Endothelial cell of umbilical vein (primary cell): Measurements from ENCODE around the gene GABARAP. TPM values are rescaled to one million over a fixed set of nuclear protein-coding genes. Genes with fewer than 3 reads are reported as not detected.

Source experiments
- BruUV-seq: library from RNA; stranded (reverse); fragments of 400-500 nt; replicated peaks from 2 replicates; lab custom pipeline; 2021; lab: Mats Ljungman, UMichigan
- CTCF ChIA-PET: fragments of 300-600, 350-600 bp; sonication (Branson Sonifier 250); formaldehyde crosslinking; loops from one replicate; lab custom pipeline; 2021; ENCODE audit warnings: antibody characterized with exemption, inconsistent platforms; lab: Charles Lee
- POLR2A ChIA-PET: fragments of 300-600, 350-600 bp; sonication (Branson Sonifier 250); formaldehyde crosslinking; loops from one replicate; lab custom pipeline; 2021; ENCODE audit warnings: antibody characterized with exemption, inconsistent platforms; lab: Charles Lee
- DNase-seq: peaks from one replicate; pipeline ENCODE4 v3.0.0-alpha.2; 2011; ENCODE audit warnings: low read depth, low spot score
- FAIRE-seq: peaks from 2 replicates; lab custom pipeline; 2011; peaks lifted over from hg19 to GRCh38; lab: Jason Lieb, UNC
- H2AFZ ChIP-seq: 2 replicates; pipeline ENCODE4 v1.6.0; 2012; ENCODE audit warnings: low read depth, low read length, control low read depth, inconsistent platforms
- H3K27ac ChIP-seq: 2 replicates; pipeline ENCODE4 v1.5.1; 2011; ENCODE audit warnings: low read depth, mild to moderate bottlenecking, control low read depth, low read length, moderate library complexity; ENCODE audit not compliant: insufficient read depth
- H3K27me3 ChIP-seq, 2 experiments: 2 replicates each; pipeline versions ENCODE4 v1.6.0 to v1.6.1; 2011; ENCODE audit warnings: low read length in 2 of 2, mixed read lengths in 1 of 2; ENCODE audit not compliant: control insufficient read depth in 2 of 2, insufficient read depth in 2 of 2
- H3K36me3 ChIP-seq, 2 experiments: 2 replicates in 1 of 2; 3 replicates in 1 of 2; pipeline ENCODE4 v1.5.1; 2011; ENCODE audit warnings: low read length in 2 of 2, mild to moderate bottlenecking in 1 of 2, moderate library complexity in 1 of 2; ENCODE audit not compliant: control insufficient read depth in 2 of 2, insufficient read depth in 2 of 2; ENCODE audit errors: extremely low read depth in 1 of 2
- H3K4me1 ChIP-seq: 3 replicates; pipeline ENCODE4 v1.5.1; 2011; ENCODE audit warnings: mild to moderate bottlenecking, low read length; ENCODE audit not compliant: control insufficient read depth, insufficient read depth; ENCODE audit errors: extremely low read depth
- H3K4me2 ChIP-seq: 2 replicates; pipeline ENCODE4 v1.6.1; 2011; ENCODE audit warnings: low read length, control low read depth, mixed read lengths; ENCODE audit not compliant: insufficient read depth
- H3K4me3 ChIP-seq, 3 experiments: fragments of 200-600 bp in 1 of 3; sonication (generic), shearing (Covaris generic) in 1 of 3; replicated peaks in 1 of 3; 2 replicates each; pipeline ENCODE4 v1.5.1; 2011 to 2016; ENCODE audit warnings: control low read depth in 3 of 3, low read length in 3 of 3, mild to moderate bottlenecking in 2 of 3, inconsistent platforms in 1 of 3, low read depth in 1 of 3, moderate library complexity in 1 of 3; ENCODE audit not compliant: insufficient read depth in 1 of 3
- H3K79me2 ChIP-seq: 2 replicates; pipeline ENCODE4 v1.6.0; 2012; ENCODE audit warnings: low read length, inconsistent platforms; ENCODE audit not compliant: control insufficient read depth, insufficient read depth
- H3K9ac ChIP-seq: replicated peaks from 2 replicates; pipeline ENCODE3; 2011; ENCODE audit warnings: low read length, control low read depth; ENCODE audit not compliant: insufficient read depth; ENCODE audit errors: extremely low read depth
- H3K9me1 ChIP-seq: replicated peaks from 3 replicates; pipeline ENCODE4 v1.6.0; 2011; ENCODE audit warnings: mild to moderate bottlenecking, low read length; ENCODE audit not compliant: control insufficient read depth, insufficient read depth; ENCODE audit errors: extremely low read depth
- H3K9me3 ChIP-seq: replicated peaks from 2 replicates; pipeline ENCODE4 v1.5.1; 2012; ENCODE audit warnings: low read length, inconsistent platforms; ENCODE audit not compliant: control insufficient read depth, insufficient read depth
- H4K20me1 ChIP-seq: replicated peaks from 2 replicates; pipeline ENCODE3; 2011; ENCODE audit warnings: mild to moderate bottlenecking, low read length; ENCODE audit not compliant: control insufficient read depth, insufficient read depth; ENCODE audit errors: extremely low read depth
- CTCF ChIP-seq, 2 donors: IDR thresholded peaks; 1 replicate in 1 of 2; 2 replicates in 1 of 2; pipeline ENCODE4 v1.5.1; 2011; ENCODE audit warnings: low read length in 2 of 2, mild to moderate bottlenecking in 2 of 2, moderate library complexity in 2 of 2, control low read depth in 1 of 2, inconsistent platforms in 1 of 2, low read depth in 1 of 2; ENCODE audit not compliant: insufficient read depth in 1 of 2; ENCODE audit errors: extremely low read depth in 1 of 2
- EZH2 ChIP-seq: IDR thresholded peaks from 2 replicates; pipeline ENCODE4 v1.6.1; 2012; ENCODE audit warnings: borderline replicate concordance, low read depth, mild to moderate bottlenecking, moderate library complexity, low read length, inconsistent platforms; ENCODE audit not compliant: severe bottlenecking
- FOS ChIP-seq: IDR thresholded peaks from 2 replicates; pipeline ENCODE4 v1.6.1; 2011; ENCODE audit warnings: mild to moderate bottlenecking, low read length, moderate library complexity, borderline replicate concordance; ENCODE audit not compliant: insufficient read depth
- GATA2 ChIP-seq: IDR thresholded peaks from 2 replicates; pipeline ENCODE4 v1.7.0; 2011; ENCODE audit warnings: low read depth, mild to moderate bottlenecking, moderate library complexity, mixed read lengths, low read length; ENCODE audit not compliant: insufficient read length, insufficient read depth
- JUN ChIP-seq: IDR thresholded peaks from 2 replicates; pipeline ENCODE4 v1.6.1; 2011; ENCODE audit warnings: borderline replicate concordance, low read depth; ENCODE audit not compliant: insufficient read length, insufficient read depth
- MYC ChIP-seq: IDR thresholded peaks from one replicate; pipeline ENCODE4 v1.6.1; 2011; ENCODE audit warnings: mild to moderate bottlenecking, low read depth, low read length
- POLR2A ChIP-seq: IDR thresholded peaks from 2 replicates; pipeline ENCODE4 v1.6.1; 2012; ENCODE audit warnings: low read depth, mild to moderate bottlenecking, control low read depth, low read length
- POLR2AphosphoS5 ChIP-seq: IDR thresholded peaks from 2 replicates; pipeline ENCODE4 v1.6.1; 2012; ENCODE audit warnings: low read depth, mild to moderate bottlenecking, control low read depth, low read length, moderate library complexity; ENCODE audit not compliant: insufficient read depth
- dilution Hi-C: fragments of 300-500 bp; cut with MboI; formaldehyde crosslinking; loops from one replicate; pipeline ENCODE4 v1.15.0; 2019; ENCODE audit warnings: low sequenced_read_pairs; ENCODE audit not compliant: extremely low pct_ligation_motif_present
- intact Hi-C: fragments of 100-400 bp; cut with micrococcal nuclease; formaldehyde crosslinking; loops from one replicate; pipeline ENCODE4 v1.10.0; 2022
- polyA plus RNA-seq, 4 experiments: library from polyadenylated mRNA; depleted of rRNA in 3 of 4; stranded (reverse) in 3 of 4; unstranded in 1 of 4; fragments of >200 nt; gene quantifications; 2 replicates each; pipeline versions ENCODE4 v1.2.1 to v1.2.3, GENCODE V29; 2011 to 2012; ENCODE audit warnings: missing spikeins in 1 of 4
- total RNA-seq: library from RNA; stranded (reverse); gene quantifications from 2 replicates; pipeline ENCODE4 v1.2.3, GENCODE V29; 2021
- TF ChIP-seq, protein P1 (sequence below): IDR thresholded peaks from 2 replicates; pipeline ENCODE4 v1.6.1; 2011; ENCODE audit not compliant: insufficient read depth, insufficient read length

GABARAP gene
- total and polyA plus RNA-seq, 2 donors (not counting 3 experiments of a cell fraction or from before 2014, with no cell fraction given), result 401 to 882 TPM

DNA sequence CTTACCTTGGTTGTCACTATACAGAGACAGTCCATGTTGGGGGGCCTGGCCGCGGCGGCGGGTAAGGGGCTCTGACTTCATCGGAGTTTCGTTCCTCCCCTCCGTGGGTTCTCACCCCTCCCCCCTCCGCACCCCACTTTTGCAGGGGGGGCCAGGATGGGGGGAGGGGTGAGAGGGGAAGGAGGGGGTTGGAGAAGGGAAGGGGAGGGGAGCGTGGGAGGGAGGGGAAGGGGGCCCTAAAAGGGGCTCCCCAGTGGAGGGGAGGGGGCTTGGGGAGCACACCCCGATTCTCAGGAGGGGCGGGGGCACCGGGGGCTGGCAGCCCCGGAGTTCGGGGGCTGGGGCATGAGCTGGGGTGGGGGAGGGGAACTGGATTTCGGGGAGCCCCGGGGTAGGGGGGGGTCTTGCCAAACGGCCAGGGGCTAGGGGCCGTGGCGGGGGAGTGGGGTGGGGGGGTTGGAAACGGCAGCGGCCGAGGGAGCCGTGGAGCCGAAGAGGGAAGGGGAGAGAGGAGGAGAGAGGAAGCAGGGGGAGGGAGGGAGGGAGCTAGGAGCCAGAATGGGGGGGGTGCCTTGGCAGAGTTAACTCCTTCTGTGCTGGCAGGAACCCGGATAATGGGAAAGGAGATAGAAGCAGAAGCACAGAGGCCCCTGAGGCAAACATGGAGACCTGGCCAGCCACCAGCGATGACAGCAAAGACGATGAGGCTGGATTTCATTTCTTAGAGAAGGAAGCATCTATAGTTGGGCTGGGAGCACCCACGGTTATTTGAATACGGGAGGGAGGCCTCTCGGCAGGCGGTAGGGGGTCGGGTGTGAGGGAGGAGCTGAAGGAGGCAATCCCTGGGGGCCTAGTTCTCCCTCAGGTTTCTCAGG lies 24.9 kb downstream of the GABARAP start:
- H3K27me3 ChIP-seq, result no peaks in the 10 kb centered on the region
- CTCF ChIA-PET, result interaction anchor here (0.6 to 1.0 kb wide), 4 partner anchors 17 to 175 kb away, joined by 3 to 4 read pairs (median 3); partner anchors contain the start of gene DVL2
- peaks cover 40% of the 10 kb centered on the region for H3K4me1 ChIP-seq
- no peak for TF ChIP-seq JUN
- TF ChIP-seq, protein P1, sequence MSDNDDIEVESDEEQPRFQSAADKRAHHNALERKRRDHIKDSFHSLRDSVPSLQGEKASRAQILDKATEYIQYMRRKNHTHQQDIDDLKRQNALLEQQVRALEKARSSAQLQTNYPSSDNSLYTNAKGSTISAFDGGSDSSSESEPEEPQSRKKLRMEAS, result no peak
- no peak for TF ChIP-seq POLR2AphosphoS5
- no peak for TF ChIP-seq MYC
- no peak for TF ChIP-seq GATA2
- no peak for TF ChIP-seq CTCF (IDR thresholded peaks at IDR 0.05; ENCODE audit: extremely low read depth in 1 of 2, insufficient read depth in 1 of 2, low read depth in 1 of 2, low read length in 2 of 2)
- TF ChIP-seq FOS, result no peak
- TF ChIP-seq POLR2A, result no peak
- no peak for TF ChIP-seq EZH2
- peaks cover 5 to 6% of the 10 kb centered on the region in 2 experiments for H3K36me3 ChIP-seq
- H3K27ac ChIP-seq, result no peak overlapping the region
- peak overlapping the region; percentile 52 to 56 (median 54) for H3K4me3 ChIP-seq
- no peaks in the 10 kb centered on the region for H4K20me1 ChIP-seq
- POLR2A ChIA-PET, result interaction anchor here (0.6 to 1.4 kb wide), 3 partner anchors 22 to 196 kb away, joined by 3 to 6 read pairs (median 4); partner anchors contain the start of gene PHF23
- peak overlapping the region; percentile 58 for H3K4me2 ChIP-seq
- H2AFZ ChIP-seq, result peak overlapping the region; percentile 46
- H3K9ac ChIP-seq, result peak overlapping the region; percentile 40
- intact Hi-C loops (no loop called here), dilution Hi-C loops (no loop called here)
- peak; percentile 69 for FAIRE-seq
- BruUV-seq, result no TSS peak
- peak; percentile 53 for DNase-seq
- no peaks in the 10 kb centered on the region for H3K9me1 ChIP-seq
- H3K9me3 ChIP-seq, result no peaks in the 10 kb centered on the region
- H3K79me2 ChIP-seq, result peaks cover 15% of the 10 kb centered on the region
